ENCODE results near the gene PATE2. TPM values are rescaled to one million over a fixed set of nuclear protein-coding genes. Genes with fewer than 3 reads are reported as not detected.

PATE2 gene
- total RNA-seq, 1 experiment from 2014 or later: not detected

DNA sequence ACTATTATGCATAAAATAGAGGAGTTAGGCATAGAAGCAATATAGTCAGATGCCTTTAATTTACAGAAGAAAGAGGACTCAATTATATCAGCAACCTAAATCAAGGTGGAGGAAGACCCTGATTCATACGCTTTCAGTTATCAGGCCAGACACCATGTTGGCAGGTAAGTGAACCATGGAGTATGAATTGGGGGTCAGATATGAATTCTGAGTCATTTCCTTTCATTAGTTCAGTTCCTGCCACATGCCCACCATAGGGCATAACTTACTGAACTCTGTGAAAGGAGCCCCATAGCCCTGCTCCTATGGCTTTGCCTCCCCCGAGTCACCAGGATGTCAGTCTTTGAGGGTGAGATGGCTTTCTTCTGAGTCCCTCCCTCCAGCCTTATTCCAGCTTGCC lies 15.1 kb downstream of the PATE2 start:
- no peaks in the 10 kb centered on the region for H3K4me1 ChIP-seq (replicated peaks)
- H3K9me3 ChIP-seq (replicated peaks): no peaks in the 10 kb centered on the region
- no peaks in the 10 kb centered on the region for H3K27me3 ChIP-seq (replicated peaks)
- no peak overlapping the region for H3K4me3 ChIP-seq
- no peak overlapping the region for H3K27ac ChIP-seq
- no peaks in the 10 kb centered on the region for H3K36me3 ChIP-seq
- DNase-seq (ENCODE audit: low read depth in 1 of 2, low spot score in 2 of 2): no peak

- no peaks in the 10 kb centered on the region for H3K9me3 ChIP-seq (replicated peaks)
- H3K36me3 ChIP-seq: no peaks in the 10 kb centered on the region
- H3K27ac ChIP-seq: no peak overlapping the region
- no peaks in the 10 kb centered on the region for H3K4me1 ChIP-seq (replicated peaks)
- H3K27me3 ChIP-seq (replicated peaks): no peaks in the 10 kb centered on the region
- DNase-seq (ENCODE audit: low read depth in 1 of 2, low spot score in 2 of 2): no peak
- no peak overlapping the region for H3K4me3 ChIP-seq
Observed at GRCh38 chr11:125762445-125762844, 16.2 kb downstream of the PATE2 start.

DNA sequence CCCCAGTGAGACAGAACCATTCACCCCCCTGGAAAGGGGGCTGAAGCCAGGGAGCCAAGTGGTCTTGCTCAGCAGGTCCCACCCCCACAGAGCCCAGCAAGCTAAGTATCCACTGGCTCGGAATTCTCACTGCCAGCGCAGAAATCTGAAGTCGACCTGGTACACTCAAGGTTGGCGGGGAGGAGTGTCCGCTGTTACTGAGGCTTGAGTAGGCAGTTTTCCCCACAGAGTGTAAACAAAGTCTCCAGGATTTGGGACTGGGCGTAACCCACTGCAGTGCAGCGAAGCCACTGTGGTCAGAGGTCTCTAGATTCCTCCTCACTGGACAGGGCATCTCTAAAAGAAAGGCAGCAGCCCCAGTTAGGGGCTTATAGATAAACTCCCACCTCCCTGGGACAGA lies 22.6 kb downstream of the PATE2 start:
- H3K9me3 ChIP-seq (replicated peaks): no peaks in the 10 kb centered on the region
- H3K4me3 ChIP-seq: no peak overlapping the region
- no peaks in the 10 kb centered on the region for H3K36me3 ChIP-seq
- no peaks in the 10 kb centered on the region for H3K4me1 ChIP-seq (replicated peaks)
- no peaks in the 10 kb centered on the region for H3K27me3 ChIP-seq (replicated peaks)
- no peak overlapping the region for H3K27ac ChIP-seq
- no peak for DNase-seq (ENCODE audit: low read depth in 1 of 2, low spot score in 2 of 2)

- Histone ChIP-seq H3K27ac (no peak overlapping the region), H3K9me3 (replicated peaks) (no peaks in the 10 kb centered on the region), H3K4me3 (no peak overlapping the region), H3K36me3 (no peaks in the 10 kb centered on the region), H3K27me3 (replicated peaks) (no peaks in the 10 kb centered on the region), H3K4me1 (replicated peaks) (no peaks in the 10 kb centered on the region)
- no peak for DNase-seq (ENCODE audit: low read depth in 1 of 2, low spot score in 2 of 2)
Observed at GRCh38 chr11:125750629-125751028, 28.0 kb downstream of the PATE2 start.

GRCh38 chr11:125745979-125746378 lies 32.6 kb downstream of the PATE2 start, which contains the start of gene PATE1:
Gene PATE1 (plus strand): TSS chr11:125746279. CDS start chr11:125746305, 26 bp downstream.
- H3K9me3 ChIP-seq (replicated peaks): no peaks in the 10 kb centered on the region
- H3K4me3 ChIP-seq: no peak within 1 kb of the TSS
- DNase-seq (ENCODE audit: low read depth in 1 of 2, low spot score in 2 of 2): no peak
- no peaks in the 10 kb centered on the region for H3K4me1 ChIP-seq (replicated peaks)
- no peaks in the 10 kb centered on the region for H3K36me3 ChIP-seq
- H3K27ac ChIP-seq: no peak within 1 kb of the TSS
- H3K27me3 ChIP-seq (replicated peaks): no peaks in the 10 kb centered on the region

- Histone ChIP-seq H3K36me3 (no peaks in the 10 kb centered on the region), H3K4me1 (replicated peaks) (no peaks in the 10 kb centered on the region), H3K9me3 (replicated peaks) (no peaks in the 10 kb centered on the region), H3K4me3 (no peak overlapping the region), H3K27ac (no peak overlapping the region), H3K27me3 (replicated peaks) (no peaks in the 10 kb centered on the region)
- no peak for DNase-seq (ENCODE audit: low read depth in 1 of 2, low spot score in 2 of 2)
Observed at GRCh38 chr11:125743681-125744080, 34.9 kb downstream of the PATE2 start.

- H3K27me3 ChIP-seq (replicated peaks): no peaks in the 10 kb centered on the region
- H3K27ac ChIP-seq: no peak overlapping the region
- H3K36me3 ChIP-seq: no peaks in the 10 kb centered on the region
- no peak for DNase-seq (ENCODE audit: low read depth in 1 of 2, low spot score in 2 of 2)
- no peak overlapping the region for H3K4me3 ChIP-seq
- H3K9me3 ChIP-seq (replicated peaks): no peaks in the 10 kb centered on the region
- no peaks in the 10 kb centered on the region for H3K4me1 ChIP-seq (replicated peaks)
Observed at GRCh38 chr11:125740617-125741016, 38.0 kb downstream of the PATE2 start.

GRCh38 chr11:125728969-125729368 lies 49.7 kb downstream of the PATE2 start:
- Histone ChIP-seq H3K36me3 (no peaks in the 10 kb centered on the region), H3K27ac (no peak overlapping the region), H3K27me3 (replicated peaks) (no peaks in the 10 kb centered on the region), H3K9me3 (replicated peaks) (no peaks in the 10 kb centered on the region), H3K4me3 (no peak overlapping the region), H3K4me1 (replicated peaks) (no peaks in the 10 kb centered on the region)
- no peak for DNase-seq (ENCODE audit: low read depth in 1 of 2, low spot score in 2 of 2)

Other genes starting within 250 kb of the PATE2 start
- gene EI24, start 209.4 kb downstream of the PATE2 start, total RNA-seq (2014; rRNA removed; shearing (Covaris generic)): 78.5 and 88.6 TPM in 2 replicates
- gene STT3A, start 186.0 kb downstream of the PATE2 start, total RNA-seq (2014; rRNA removed; shearing (Covaris generic)): 72.3 and 123 TPM in 2 replicates
- gene CHEK1, start 153.7 kb downstream of the PATE2 start, total RNA-seq (2014; rRNA removed; shearing (Covaris generic)): 20.3 and 40.4 TPM in 2 replicates
- not detected in 2 replicates for gene ACRV1, start 98.0 kb downstream of the PATE2 start, total RNA-seq (2014; rRNA removed; shearing (Covaris generic))
- gene PATE1, start 32.5 kb downstream of the PATE2 start, total RNA-seq (2014; rRNA removed; shearing (Covaris generic)): not detected in 2 replicates
- not detected in 2 replicates for gene PATE3, start 9.3 kb upstream of the PATE2 start, total RNA-seq (2014; rRNA removed; shearing (Covaris generic))
- gene PATE4, start 54.5 kb upstream of the PATE2 start, total RNA-seq (2014; rRNA removed; shearing (Covaris generic)): not detected in 2 replicates
- 13.1 and 15.4 TPM in 2 replicates for gene HYLS1, start 108.8 kb upstream of the PATE2 start, total RNA-seq (2014; rRNA removed; shearing (Covaris generic))
- gene PUS3, start 124.4 kb upstream of the PATE2 start, total RNA-seq (2014; rRNA removed; shearing (Covaris generic)): 5.4 and 6.8 TPM in 2 replicates
- not detected in 2 replicates for gene DDX25, start 125.7 kb upstream of the PATE2 start, total RNA-seq (2014; rRNA removed; shearing (Covaris generic))
- gene VSIG10L2, start 167.2 kb upstream of the PATE2 start, total RNA-seq (2014; rRNA removed; shearing (Covaris generic)): not detected in 2 replicates